ENCODE measurements around the gene TTC16.

The TTC16 gene

DNA sequence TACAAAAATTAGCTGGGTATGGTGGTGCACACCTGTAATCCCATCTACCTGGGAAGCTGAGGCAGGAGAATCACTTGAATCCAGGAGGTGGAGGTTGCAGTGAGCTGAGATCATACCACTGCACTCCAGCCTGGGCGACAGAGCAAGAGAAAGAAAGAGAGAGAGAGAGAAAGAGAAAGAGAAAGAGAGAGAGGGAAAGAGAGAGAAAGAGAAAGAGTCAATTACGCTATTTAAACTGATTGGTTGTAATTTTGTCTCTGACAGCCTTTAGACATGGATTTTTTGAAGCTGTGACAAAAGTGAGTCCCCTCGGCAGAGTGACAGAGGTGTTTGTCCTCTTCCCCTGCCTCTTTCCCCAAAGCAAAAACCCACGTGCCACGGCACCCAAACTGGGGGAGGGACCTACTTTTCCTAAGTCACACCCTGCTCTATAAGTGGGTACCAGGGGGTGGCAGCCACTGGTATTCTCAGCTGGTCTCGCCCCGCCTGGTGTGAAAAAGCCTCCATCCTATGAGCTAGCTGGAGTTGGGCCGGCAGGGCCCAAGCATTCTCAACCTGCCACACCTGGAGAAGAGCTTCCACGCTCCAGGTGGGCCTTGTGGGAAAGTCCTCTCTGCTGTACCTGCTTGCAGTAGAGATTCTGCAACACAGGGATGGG lies 12.5 kb upstream of the TTC16 start:
- DNase-seq (ENCODE audit: low read depth in 1 of 2, low spot score in 1 of 2), result no peak
- no peak for TF ChIP-seq JUND (IDR thresholded peaks at IDR 0.05; ENCODE audit: low read depth)

DNA sequence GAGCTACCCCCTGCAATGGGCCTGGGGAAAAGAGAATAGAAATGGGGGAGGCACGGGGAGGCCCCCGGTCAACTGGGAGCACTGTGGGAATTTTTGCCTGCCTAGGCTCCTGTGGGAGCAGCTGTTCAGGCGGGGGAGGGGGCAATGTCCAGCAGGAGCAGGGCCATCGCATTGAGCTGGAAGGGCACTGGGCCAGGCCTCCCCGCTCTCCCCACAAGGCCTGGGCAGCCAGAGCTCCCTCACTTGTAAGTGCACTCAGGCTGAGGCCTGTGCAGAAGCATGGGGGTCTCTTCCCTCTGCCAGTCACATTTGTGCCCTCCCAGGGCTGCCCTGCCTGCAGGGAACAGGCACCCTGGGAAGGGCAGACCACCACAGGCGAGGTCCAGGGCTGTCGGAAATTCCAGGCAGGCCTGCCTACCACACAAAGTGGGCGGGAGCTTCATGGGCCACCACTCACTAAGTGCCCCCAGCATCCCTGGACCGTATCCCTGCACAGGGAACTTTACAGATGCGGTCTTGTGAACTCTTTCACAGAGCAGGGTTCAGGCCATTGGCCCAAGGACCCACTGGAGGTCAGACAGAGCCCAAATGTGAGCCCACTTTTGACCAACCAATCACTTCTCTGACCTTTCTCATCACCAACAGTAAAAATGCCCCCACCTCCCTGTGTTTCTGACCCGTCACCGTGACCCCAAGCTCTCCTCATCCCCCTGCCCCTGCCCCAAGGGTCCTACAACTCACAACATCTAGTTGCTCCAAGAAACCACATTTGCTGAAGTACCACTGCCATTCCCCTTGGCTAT lies 10.1 kb upstream of the TTC16 start:
- in situ Hi-C loops (cut with HindIII; ENCODE audit: low pct_unique_long_range_greater_than_20kb, low sequenced_read_pairs), result no loop called here
- no peak for TF ChIP-seq JUND (IDR thresholded peaks at IDR 0.05; ENCODE audit: low read depth)
- no peak for DNase-seq (ENCODE audit: low read depth in 1 of 2, low spot score in 1 of 2)

More for the DNA sequence above, 12.5 kb upstream of the TTC16 start:
- in situ Hi-C loops (cut with HindIII; ENCODE audit: low pct_unique_long_range_greater_than_20kb, low sequenced_read_pairs), result no loop called here

DNA sequence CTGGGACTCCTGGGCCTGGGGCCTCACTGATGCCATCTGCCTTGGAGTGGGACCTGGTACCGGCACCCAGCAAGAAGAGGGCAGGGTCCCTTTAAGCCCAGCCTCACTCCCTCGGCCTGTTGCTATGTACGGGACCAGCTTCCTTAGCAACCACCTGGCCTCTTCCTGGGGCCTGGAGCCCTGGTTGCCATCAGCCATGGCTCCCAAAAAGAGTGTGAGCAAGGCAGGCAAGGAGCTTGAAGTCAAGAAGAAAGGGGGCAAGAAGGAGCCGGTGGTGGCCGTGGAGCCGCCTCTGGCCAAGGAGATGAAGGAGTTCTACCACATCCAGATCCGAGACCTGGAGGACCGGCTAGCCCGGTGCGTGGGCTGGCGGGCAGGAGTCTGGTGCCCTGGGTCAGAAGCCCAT lies 9.0 kb upstream of the TTC16 start, which contains the start of gene CFAP157:
Gene CFAP157, plus strand, starts transcription at position 153 of the 406 bp plus-strand sequence. Its CDS starts 44 bp downstream, at position 197.
- in situ Hi-C loops (cut with HindIII; ENCODE audit: low pct_unique_long_range_greater_than_20kb, low sequenced_read_pairs), result no loop called here
- peak; percentile 76 to 97 for DNase-seq (ENCODE audit: low read depth in 1 of 2, low spot score in 1 of 2)
- TF ChIP-seq JUND (IDR thresholded peaks at IDR 0.05; ENCODE audit: low read depth), result no peak

DNA sequence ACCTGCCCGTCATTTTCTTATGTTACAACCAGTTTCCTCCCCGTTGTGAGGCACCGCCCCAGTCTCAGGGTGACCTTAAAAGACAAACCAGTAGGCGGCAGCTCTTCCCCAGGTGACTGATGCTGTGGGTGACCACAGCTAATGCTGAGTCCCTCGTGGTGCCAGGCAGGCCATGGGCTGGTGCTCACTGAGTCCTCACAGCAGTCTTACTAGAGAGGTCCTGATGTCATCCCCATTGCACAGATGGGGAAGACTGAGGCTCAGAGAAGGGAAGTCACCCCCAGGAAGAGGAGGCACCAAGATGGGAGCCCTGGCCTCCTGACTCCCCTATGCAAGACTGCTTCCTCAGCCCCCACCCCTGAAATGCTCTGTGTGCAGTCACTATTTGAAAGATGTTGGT lies 8.1 kb upstream of the TTC16 start:
- in situ Hi-C loops (cut with HindIII; ENCODE audit: low pct_unique_long_range_greater_than_20kb, low sequenced_read_pairs), result no loop called here
- no peak for TF ChIP-seq JUND (IDR thresholded peaks at IDR 0.05; ENCODE audit: low read depth)
- peak; percentile 63 to 88 for DNase-seq (ENCODE audit: low read depth in 1 of 2, low spot score in 1 of 2)

DNA sequence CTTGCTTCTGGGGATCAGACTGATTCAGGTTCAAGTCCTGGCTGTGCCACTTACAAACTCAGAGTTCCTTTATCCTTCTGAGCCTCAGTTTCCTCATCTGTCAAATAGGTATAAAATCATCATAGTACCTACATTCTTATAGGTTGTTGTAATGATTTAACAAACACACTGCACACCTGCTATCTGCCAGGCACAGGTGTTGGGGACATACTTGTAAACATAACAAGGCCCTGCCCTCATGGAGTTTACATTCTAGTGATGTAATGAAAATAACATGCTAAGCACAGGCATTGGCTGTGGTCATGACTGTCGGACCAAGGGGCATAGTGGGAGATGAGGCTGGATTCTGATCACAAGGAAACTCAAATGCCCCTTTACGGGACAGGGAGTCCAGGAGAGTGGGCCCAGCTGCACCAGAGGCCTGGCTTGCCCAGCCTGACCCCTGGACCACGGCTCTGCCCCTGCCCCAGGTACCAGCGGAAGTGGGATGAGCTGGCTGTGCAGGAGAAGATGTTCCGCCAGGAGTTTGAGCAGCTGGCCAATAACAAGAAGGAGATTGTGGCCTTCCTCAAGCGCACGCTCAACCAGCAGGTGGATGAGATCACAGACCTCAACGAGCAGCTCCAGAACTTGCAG lies 6.8 kb upstream of the TTC16 start:
- no peak for TF ChIP-seq JUND (IDR thresholded peaks at IDR 0.05; ENCODE audit: low read depth)
- in situ Hi-C loops (cut with HindIII; ENCODE audit: low pct_unique_long_range_greater_than_20kb, low sequenced_read_pairs), result no loop called here
- no peak for DNase-seq (ENCODE audit: low read depth in 1 of 2, low spot score in 1 of 2)

DNA sequence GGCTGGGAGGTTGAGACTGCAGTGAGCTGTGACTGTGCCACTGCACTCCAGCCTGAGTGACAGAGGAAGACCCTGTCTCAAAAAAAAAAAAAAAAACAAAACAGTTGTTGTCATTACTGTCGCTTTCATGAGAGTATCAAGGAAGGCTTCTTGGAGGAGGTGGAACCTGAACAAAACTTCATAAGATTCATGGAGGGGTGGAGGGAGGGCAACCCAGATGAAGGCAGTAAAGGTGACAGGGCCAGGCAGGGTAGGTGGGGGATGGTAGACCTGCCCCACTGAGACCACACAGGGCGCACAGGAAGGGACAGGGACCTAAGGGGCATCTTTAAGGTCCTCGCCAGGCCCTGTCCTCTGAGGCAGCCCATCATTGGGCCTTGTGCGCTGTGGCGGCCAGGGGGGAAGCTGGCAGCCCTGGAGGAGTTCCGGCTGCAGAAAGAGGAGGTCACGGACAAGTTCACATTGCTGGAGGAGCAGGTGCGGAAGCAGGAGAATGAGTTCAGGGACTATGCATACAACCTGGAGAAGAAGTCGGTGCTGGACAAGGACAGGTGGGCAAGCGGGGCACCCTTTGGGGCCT lies 5.6 kb upstream of the TTC16 start:
- no peak for TF ChIP-seq JUND (IDR thresholded peaks at IDR 0.05; ENCODE audit: low read depth)
- DNase-seq (ENCODE audit: low read depth in 1 of 2, low spot score in 1 of 2), result no peak
- in situ Hi-C loops (cut with HindIII; ENCODE audit: low pct_unique_long_range_greater_than_20kb, low sequenced_read_pairs), result no loop called here

DNA sequence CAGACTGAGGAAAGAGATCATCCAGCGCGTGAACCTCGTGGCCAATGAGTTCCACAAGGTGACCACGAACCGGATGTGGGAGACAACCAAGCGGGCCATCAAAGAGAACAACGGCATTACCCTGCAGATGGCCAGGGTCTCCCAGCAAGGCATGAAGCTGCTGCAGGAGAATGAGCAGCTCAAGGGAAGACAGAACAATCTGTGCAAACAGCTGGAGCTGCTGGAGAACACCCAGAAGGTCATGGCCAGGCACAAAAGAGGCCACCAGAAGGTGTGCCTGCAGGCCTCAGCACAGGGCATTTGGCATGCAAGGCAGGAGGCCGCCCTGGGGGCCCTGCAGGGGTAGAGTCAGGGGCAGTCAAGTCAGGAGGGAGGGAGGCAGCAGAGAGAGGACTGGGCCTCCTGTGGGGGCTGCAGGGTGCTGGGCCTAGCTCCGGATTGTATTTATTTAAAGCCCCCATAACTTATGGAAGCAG lies 4.6 kb upstream of the TTC16 start:
- in situ Hi-C loops (cut with HindIII; ENCODE audit: low pct_unique_long_range_greater_than_20kb, low sequenced_read_pairs), result no loop called here
- no peak for TF ChIP-seq JUND (IDR thresholded peaks at IDR 0.05; ENCODE audit: low read depth)
- DNase-seq (ENCODE audit: low read depth in 1 of 2, low spot score in 1 of 2), result no peak

DNA sequence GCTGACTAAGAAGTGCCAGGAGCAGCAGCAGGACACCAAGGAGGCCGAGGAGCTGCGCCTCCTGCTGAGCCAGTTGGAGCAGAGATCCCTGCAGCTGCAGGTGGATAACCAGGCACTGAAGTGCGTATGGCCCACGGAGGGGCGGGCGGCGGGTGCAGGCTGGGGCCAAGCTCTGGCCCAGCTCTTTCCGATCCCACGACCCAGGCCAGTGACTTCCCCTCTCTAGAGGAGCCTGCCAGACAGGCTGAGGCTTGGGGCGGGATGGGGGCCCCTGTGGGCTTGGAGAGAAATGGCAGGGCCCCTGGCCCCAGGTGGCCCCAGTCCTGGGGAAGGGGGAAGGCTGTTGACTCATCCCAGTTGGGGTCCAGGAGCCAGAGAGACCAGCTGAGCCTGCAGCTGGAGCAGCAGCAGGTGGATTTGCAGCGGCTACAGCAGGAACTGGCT lies 4.0 kb upstream of the TTC16 start:
- no peak for TF ChIP-seq JUND (IDR thresholded peaks at IDR 0.05; ENCODE audit: low read depth)
- DNase-seq (ENCODE audit: low read depth in 1 of 2, low spot score in 1 of 2), result no peak
- in situ Hi-C loops (cut with HindIII; ENCODE audit: low pct_unique_long_range_greater_than_20kb, low sequenced_read_pairs), result no loop called here

DNA sequence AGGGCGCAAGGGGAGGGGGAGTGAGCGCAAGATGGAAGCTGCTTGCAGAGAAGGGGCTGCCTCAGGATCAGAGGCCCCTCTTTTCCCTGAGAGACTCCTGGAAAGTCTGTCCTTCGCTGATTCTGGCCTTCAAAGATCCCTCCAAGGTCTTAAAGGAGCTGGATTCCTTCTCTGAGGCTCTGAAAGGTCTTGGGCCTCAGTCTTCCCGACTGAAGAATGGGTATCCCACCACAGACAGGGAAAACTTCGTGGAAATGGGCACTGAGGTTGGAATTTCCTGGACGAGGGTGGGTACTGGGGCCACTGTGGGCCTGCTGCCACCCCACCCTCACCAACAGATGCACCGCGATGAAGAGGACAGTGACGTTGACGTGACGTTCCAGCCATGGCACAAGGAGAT lies 3.5 kb upstream of the TTC16 start:
- no peak for TF ChIP-seq JUND (IDR thresholded peaks at IDR 0.05; ENCODE audit: low read depth)
- in situ Hi-C loops (cut with HindIII; ENCODE audit: low pct_unique_long_range_greater_than_20kb, low sequenced_read_pairs), result no loop called here
- no peak for DNase-seq (ENCODE audit: low read depth in 1 of 2, low spot score in 1 of 2)

DNA sequence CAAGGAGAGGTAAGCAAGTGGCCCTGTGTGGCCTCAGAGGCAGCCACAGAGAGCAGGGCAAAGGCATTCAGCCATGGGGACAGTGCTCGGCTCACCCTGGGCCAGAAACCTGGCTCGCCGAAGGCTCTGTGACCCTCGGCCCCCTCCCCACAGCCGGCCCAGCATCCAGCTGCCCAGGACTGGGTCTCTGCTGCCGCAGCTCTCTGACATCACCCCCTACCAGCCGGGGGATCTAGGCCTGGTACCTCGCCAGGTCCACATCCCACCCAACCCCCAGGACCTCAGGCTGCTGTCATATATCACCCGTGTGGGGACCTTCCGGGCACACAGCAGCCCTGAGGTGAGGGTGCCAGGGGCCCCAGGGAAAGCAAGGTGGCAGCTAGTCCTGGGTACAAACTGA lies 3.0 kb upstream of the TTC16 start:
- in situ Hi-C loops (cut with HindIII; ENCODE audit: low pct_unique_long_range_greater_than_20kb, low sequenced_read_pairs), result no loop called here
- TF ChIP-seq JUND (IDR thresholded peaks at IDR 0.05; ENCODE audit: low read depth), result no peak
- no peak for DNase-seq (ENCODE audit: low read depth in 1 of 2, low spot score in 1 of 2)

DNA sequence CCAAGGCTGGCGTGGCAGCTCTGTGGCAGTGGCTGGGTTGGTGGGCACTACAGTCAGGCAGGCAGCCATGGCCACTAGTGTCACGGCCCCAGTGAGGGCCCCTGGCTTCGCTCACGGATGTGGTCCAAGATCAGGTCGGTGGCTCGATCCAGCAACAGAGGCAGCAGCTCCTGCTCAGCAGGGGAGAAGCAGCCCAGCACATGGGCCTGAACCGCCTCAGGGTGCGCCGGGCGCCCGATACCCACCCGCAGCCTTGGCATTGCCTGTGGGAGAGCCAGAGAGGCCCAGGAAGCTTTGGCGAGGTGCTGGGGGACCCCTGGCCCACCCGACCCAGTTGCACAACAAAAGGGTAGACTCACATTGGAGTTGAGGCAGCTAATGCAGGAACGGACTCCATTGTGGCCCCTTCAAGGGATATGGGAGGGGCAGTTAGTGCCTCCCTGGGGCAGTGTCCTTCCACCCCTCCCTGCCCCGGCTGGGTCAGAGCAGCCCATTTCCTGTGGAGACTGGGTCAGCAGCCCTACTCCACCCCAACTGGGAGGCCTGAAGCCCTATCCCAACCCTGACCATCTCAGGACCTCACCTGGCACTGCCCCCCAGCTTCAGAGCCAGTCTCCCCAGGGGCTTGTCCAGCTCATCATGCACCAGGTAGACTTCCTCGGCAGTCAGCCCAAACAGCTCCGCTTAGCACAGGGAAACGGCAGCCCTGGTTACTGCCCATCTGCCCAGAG lies 1.7 kb upstream of the TTC16 start:
- in situ Hi-C loops (cut with HindIII; ENCODE audit: low pct_unique_long_range_greater_than_20kb, low sequenced_read_pairs), result no loop called here
- DNase-seq (ENCODE audit: low read depth in 1 of 2, low spot score in 1 of 2), result no peak
- TF ChIP-seq JUND (IDR thresholded peaks at IDR 0.05; ENCODE audit: low read depth), result no peak

DNA sequence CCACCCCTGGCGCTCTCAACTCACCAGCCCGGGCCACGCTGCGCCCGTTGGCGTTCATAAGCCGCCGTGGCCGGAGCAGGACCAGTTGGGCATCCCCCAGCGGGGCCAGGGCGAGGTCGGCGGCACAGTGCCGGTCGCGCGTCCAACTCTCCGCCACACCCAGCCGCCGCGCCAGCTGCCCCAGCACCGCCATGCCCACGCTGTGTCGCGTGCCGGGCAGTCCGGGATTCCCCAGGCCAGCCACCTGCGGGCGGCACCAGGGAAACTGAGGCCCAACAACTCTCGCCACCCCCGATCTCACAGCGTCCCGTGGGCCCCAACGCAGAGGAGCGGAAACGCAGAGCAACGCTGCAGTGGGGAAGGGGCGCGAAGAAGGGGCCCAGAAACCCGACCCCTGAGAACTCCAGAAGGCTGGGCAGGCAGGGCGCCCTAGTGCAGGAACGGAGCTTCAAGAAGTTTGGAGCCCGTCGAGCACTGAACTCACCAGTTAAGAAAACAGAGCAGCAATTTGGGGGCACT lies 869 bp upstream of the TTC16 start:
- peak in 1 of 2 experiments; percentile 42 for DNase-seq (ENCODE audit: low read depth in 1 of 2, low spot score in 1 of 2)
- TF ChIP-seq JUND (IDR thresholded peaks at IDR 0.05; ENCODE audit: low read depth), result no peak
- in situ Hi-C loops (cut with HindIII; ENCODE audit: low pct_unique_long_range_greater_than_20kb, low sequenced_read_pairs), result no loop called here

Data from T47D (cell line).